Measurements from ENCODE around the gene ZSCAN20.

The ZSCAN20 gene

DNA sequence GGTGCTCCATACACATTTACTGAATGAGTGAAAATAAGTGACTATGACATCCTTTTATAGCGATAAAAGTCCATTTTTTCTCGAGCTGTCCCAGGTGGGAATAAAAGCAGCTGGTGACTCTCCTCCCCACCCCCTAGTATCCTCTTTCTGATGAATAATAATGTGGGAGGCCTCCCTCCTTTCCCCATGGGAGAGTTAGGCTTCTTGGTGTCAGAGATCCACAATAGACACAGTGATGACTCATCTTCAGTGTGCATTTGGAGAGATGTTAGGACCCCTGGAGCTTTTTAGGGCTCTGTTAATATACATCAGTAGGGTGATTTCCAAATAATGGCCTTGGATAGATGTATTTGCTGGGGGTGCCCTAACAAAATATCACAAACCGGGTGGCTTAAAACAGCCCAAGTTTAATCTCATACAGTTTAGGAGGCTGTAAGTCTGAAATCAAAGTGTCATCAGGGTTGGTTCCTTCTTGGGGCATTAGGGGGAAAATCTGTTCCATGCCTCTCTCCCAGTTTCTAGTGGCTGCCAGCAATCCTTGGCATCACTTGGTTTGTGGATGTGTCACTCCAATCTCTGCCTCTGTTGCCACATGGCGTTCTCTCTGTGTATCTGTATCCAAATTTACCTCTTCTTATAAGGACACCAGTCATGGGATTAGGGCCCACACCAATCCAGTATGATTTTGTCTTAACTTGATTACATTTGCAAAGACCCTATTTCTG, 37.2 kb upstream of the ZSCAN20 start:
- Histone ChIP-seq H3K4me1 (ENCODE audit: control insufficient read depth, insufficient read depth, low read length) (no peaks in the 10 kb centered on the region), H3K27ac (ENCODE audit: low read depth, low read length) (no peak overlapping the region), H3K4me3 (ENCODE audit: low read length) (no peak overlapping the region), H3K36me3 (ENCODE audit: control insufficient read depth, insufficient read depth, low read length) (no peaks in the 10 kb centered on the region), H3K9ac (ENCODE audit: low read length) (no peak overlapping the region), H3K27me3 (ENCODE audit: control insufficient read depth, insufficient read depth, low read length) (no peaks in the 10 kb centered on the region)

DNA sequence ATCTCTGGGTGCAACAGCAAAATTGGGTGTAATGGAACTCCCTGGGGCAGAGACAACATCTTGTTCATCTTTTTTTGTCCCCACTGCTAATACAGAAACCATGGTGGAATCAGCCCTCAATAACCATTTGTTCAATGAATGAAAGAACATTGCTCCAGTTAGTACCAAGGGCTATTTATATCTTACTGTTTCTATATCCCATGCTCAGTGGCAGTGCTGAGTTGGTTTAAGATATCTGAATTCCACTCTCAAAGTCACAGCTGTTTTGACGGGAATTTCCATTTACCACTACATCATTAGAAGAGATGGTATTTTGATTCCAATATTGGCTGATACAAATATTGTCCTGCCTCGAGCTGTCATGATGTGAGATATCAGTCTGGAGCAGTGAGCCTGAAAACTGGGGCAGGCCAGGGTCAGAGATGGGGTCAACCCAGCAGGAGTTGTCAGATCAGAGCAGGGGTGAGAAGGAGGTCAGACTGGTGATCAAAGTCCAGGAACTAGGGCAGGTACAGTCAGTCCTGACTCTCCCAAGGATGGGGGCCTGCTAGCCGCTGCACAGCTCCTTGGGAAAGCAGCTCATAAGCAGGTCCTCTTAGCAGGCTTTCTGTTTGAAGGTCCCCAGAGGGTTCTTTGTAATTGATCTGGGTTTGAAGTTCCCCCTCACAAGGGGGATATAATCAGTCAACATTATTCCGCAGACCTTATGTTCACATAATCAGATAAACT, 35.7 kb upstream of the ZSCAN20 start:
- Histone ChIP-seq H3K27me3 (ENCODE audit: control insufficient read depth, insufficient read depth, low read length) (no peaks in the 10 kb centered on the region), H3K36me3 (ENCODE audit: control insufficient read depth, insufficient read depth, low read length) (no peaks in the 10 kb centered on the region), H3K9ac (ENCODE audit: low read length) (no peak overlapping the region), H3K4me1 (ENCODE audit: control insufficient read depth, insufficient read depth, low read length) (no peaks in the 10 kb centered on the region), H3K27ac (ENCODE audit: low read depth, low read length) (no peak overlapping the region), H3K4me3 (ENCODE audit: low read length) (no peak overlapping the region)

DNA sequence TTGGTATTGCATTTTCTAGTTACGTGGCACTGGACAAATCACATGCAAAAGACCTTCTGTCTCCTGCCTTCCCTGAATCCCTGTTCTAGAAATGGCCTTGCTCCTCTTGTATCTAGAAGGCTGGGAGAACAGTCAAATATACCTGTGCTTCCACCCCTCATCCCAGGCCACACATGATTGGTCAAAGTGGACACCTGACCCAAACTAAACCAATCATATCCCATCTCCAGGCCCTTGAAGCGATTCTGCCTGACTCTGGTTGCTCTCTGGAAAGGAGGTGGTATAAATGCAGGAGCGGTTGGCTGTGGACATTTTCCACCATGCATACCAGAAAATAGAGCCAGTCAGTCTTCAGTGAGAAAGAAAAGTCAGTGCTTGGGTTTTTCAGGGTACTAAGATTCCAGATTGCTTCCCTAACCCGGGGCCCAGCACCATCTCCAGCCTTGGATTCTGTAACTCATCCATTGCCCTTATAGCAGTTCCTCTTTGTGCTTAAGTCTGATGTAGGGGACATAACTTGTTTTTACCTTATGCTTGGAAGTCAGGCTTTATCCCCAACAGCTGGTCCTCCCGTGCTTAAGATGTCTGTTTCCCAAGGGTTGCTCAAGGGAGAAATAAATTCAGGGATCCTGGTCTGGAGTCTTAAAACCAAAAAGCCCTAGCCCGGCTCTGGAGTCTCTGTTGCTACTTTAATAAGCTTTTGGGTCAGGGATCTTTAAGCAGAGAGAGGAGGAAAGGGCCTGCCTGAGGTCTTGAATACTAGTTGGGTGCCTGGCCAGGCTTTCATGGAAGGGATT, 33.9 kb upstream of the ZSCAN20 start:
- Histone ChIP-seq H3K27me3 (ENCODE audit: control insufficient read depth, insufficient read depth, low read length) (no peaks in the 10 kb centered on the region), H3K4me3 (ENCODE audit: low read length) (no peak overlapping the region), H3K36me3 (ENCODE audit: control insufficient read depth, insufficient read depth, low read length) (no peaks in the 10 kb centered on the region), H3K27ac (ENCODE audit: low read depth, low read length) (no peak overlapping the region), H3K4me1 (ENCODE audit: control insufficient read depth, insufficient read depth, low read length) (peaks cover 5% of the 10 kb centered on the region), H3K9ac (ENCODE audit: low read length) (no peak overlapping the region)

GRCh38 chr1:33439662-33440061, 32.8 kb upstream of the ZSCAN20 start:
- no peak overlapping the region for H3K4me3 ChIP-seq (ENCODE audit: low read length)
- no peak overlapping the region for H3K9ac ChIP-seq (ENCODE audit: low read length)
- H3K27ac ChIP-seq (ENCODE audit: low read depth, low read length), result no peak overlapping the region
- H3K27me3 ChIP-seq (ENCODE audit: control insufficient read depth, insufficient read depth, low read length), result no peaks in the 10 kb centered on the region
- H3K36me3 ChIP-seq (ENCODE audit: control insufficient read depth, insufficient read depth, low read length), result no peaks in the 10 kb centered on the region
- peaks cover 10% of the 10 kb centered on the region for H3K4me1 ChIP-seq (ENCODE audit: control insufficient read depth, insufficient read depth, low read length)

- no peak overlapping the region for H3K9ac ChIP-seq (ENCODE audit: low read length)
Measured at GRCh38 chr1:33441088-33441745, 31.2 kb upstream of the ZSCAN20 start.

GRCh38 chr1:33442141-33442540, 30.3 kb upstream of the ZSCAN20 start:
- Histone ChIP-seq H3K4me1 (ENCODE audit: control insufficient read depth, insufficient read depth, low read length) (peaks cover 10% of the 10 kb centered on the region), H3K36me3 (ENCODE audit: control insufficient read depth, insufficient read depth, low read length) (no peaks in the 10 kb centered on the region), H3K27ac (ENCODE audit: low read depth, low read length) (no peak overlapping the region), H3K4me3 (ENCODE audit: low read length) (no peak overlapping the region), H3K27me3 (ENCODE audit: control insufficient read depth, insufficient read depth, low read length) (no peaks in the 10 kb centered on the region), H3K9ac (ENCODE audit: low read length) (no peak overlapping the region)

More at GRCh38 chr1:33441088-33441745, 31.2 kb upstream of the ZSCAN20 start:
- Histone ChIP-seq H3K27ac (ENCODE audit: low read depth, low read length) (no peak overlapping the region), H3K36me3 (ENCODE audit: control insufficient read depth, insufficient read depth, low read length) (no peaks in the 10 kb centered on the region), H3K4me3 (ENCODE audit: low read length) (no peak overlapping the region), H3K27me3 (ENCODE audit: control insufficient read depth, insufficient read depth, low read length) (no peaks in the 10 kb centered on the region), H3K4me1 (ENCODE audit: control insufficient read depth, insufficient read depth, low read length) (peaks cover 10% of the 10 kb centered on the region)

DNA sequence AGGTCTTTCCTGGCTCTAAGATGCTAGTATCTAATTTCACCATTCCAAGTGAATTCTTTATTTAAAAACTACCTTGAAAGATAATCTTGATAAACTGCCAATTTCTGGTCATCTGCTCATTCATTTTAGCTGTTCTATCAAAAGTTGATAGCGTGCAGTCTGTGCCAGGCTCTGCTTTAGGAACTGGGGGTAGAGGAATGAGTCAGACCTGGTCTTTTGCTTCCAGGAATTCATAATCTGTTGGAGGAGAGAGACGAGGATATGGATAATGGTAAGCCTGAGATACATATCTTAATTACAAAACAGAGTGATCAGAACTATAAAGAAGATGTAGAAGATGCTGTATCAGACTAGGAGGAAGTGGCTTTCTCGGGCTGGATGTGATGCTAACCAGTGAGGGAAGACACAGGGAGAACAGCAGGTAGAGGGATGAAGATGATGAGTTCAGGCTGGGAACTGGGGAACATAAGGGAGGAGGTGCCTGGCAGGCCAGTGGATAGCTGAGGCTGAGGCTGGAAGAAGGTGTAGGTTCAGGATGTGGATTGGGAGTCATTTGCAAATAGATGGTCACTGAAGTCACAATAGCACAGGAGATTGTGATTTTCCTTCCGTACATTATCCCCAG, 29.3 kb upstream of the ZSCAN20 start:
- Histone ChIP-seq H3K4me3 (ENCODE audit: low read length) (no peak overlapping the region), H3K36me3 (ENCODE audit: control insufficient read depth, insufficient read depth, low read length) (no peaks in the 10 kb centered on the region), H3K27me3 (ENCODE audit: control insufficient read depth, insufficient read depth, low read length) (no peaks in the 10 kb centered on the region), H3K9ac (ENCODE audit: low read length) (no peak overlapping the region), H3K4me1 (ENCODE audit: control insufficient read depth, insufficient read depth, low read length) (peaks cover 10% of the 10 kb centered on the region), H3K27ac (ENCODE audit: low read depth, low read length) (peak overlapping the region; percentile 67)

DNA sequence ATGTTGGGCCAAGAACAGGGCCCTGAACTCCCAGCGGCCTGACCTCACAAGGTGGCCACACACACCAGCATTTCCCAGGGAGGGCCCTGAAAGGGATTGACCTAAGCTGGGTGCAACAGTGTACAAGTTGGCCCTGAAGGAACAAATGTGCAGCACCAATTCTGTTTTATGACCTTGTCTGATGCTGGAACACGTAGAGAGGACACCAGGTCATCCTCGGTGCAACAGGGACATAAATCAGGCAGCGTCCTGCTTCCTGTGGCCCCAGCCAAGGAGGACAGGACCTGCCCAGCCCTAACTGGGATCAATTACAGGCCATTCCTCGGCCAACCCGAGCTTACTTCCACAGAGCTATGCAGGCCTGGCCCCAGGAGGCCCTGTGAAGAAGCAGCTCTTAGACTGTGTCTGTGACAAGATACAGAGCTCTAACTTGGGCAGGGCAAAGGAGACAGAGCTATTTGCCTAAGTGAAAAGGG, 28.7 kb upstream of the ZSCAN20 start:
- Histone ChIP-seq H3K27ac (ENCODE audit: low read depth, low read length) (peak overlapping the region; percentile 67), H3K4me1 (ENCODE audit: control insufficient read depth, insufficient read depth, low read length) (peaks cover 10% of the 10 kb centered on the region)

GRCh38 chr1:33445108-33445507, 27.3 kb upstream of the ZSCAN20 start:
- no peak overlapping the region for H3K4me3 ChIP-seq (ENCODE audit: low read length)
- H3K4me1 ChIP-seq (ENCODE audit: control insufficient read depth, insufficient read depth, low read length), result peaks cover 10% of the 10 kb centered on the region
- H3K9ac ChIP-seq (ENCODE audit: low read length), result no peak overlapping the region
- H3K36me3 ChIP-seq (ENCODE audit: control insufficient read depth, insufficient read depth, low read length), result no peaks in the 10 kb centered on the region
- H3K27ac ChIP-seq (ENCODE audit: low read depth, low read length), result no peak overlapping the region
- H3K27me3 ChIP-seq (ENCODE audit: control insufficient read depth, insufficient read depth, low read length), result no peaks in the 10 kb centered on the region

More for the DNA sequence above, 28.7 kb upstream of the ZSCAN20 start:
- Histone ChIP-seq H3K36me3 (ENCODE audit: control insufficient read depth, insufficient read depth, low read length) (no peaks in the 10 kb centered on the region), H3K4me3 (ENCODE audit: low read length) (no peak overlapping the region), H3K27me3 (ENCODE audit: control insufficient read depth, insufficient read depth, low read length) (no peaks in the 10 kb centered on the region), H3K9ac (ENCODE audit: low read length) (no peak overlapping the region)

DNA sequence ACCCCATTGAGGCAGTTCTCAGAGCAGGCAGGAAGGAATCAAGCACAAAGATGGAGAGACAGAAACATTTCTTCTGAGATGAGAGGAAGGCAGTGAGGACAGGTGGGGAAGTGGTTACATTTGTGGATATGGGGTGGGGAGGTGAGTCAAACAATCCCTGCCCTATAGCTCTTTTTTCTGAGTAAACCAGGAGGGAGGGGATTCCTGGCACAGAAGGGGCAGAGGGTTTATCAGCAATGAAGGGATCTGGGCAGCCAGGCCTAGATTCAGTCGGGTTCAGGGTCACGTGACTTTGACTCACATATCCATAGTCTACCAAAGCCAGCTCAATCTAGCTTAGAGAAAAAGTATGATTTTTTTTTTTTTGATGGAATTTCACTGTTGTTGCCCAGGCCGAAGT, 25.9 kb upstream of the ZSCAN20 start:
- no peak overlapping the region for H3K4me3 ChIP-seq (ENCODE audit: low read length)
- H3K27ac ChIP-seq (ENCODE audit: low read depth, low read length), result no peak overlapping the region
- no peak overlapping the region for H3K9ac ChIP-seq (ENCODE audit: low read length)
- H3K27me3 ChIP-seq (ENCODE audit: control insufficient read depth, insufficient read depth, low read length), result no peaks in the 10 kb centered on the region
- peaks cover 10% of the 10 kb centered on the region for H3K4me1 ChIP-seq (ENCODE audit: control insufficient read depth, insufficient read depth, low read length)
- H3K36me3 ChIP-seq (ENCODE audit: control insufficient read depth, insufficient read depth, low read length), result no peaks in the 10 kb centered on the region

- no peaks in the 10 kb centered on the region for H3K27me3 ChIP-seq (ENCODE audit: control insufficient read depth, insufficient read depth, low read length)
- no peak overlapping the region for H3K9ac ChIP-seq (ENCODE audit: low read length)
Measured at GRCh38 chr1:33454646-33455282, 17.7 kb upstream of the ZSCAN20 start.

More at GRCh38 chr1:33454646-33455282, 17.7 kb upstream of the ZSCAN20 start:
- no peaks in the 10 kb centered on the region for H3K36me3 ChIP-seq (ENCODE audit: control insufficient read depth, insufficient read depth, low read length)
- no peak overlapping the region for H3K27ac ChIP-seq (ENCODE audit: low read depth, low read length)
- H3K4me3 ChIP-seq (ENCODE audit: low read length), result no peak overlapping the region
- H3K4me1 ChIP-seq (ENCODE audit: control insufficient read depth, insufficient read depth, low read length), result peaks cover 26% of the 10 kb centered on the region

All from rectal smooth muscle tissue (tissue), 1 donor.